Central memory CD8-positive, alpha-beta T cell (primary cell): Measurements from ENCODE around the gene DROSHA.
"Not testable (repeated sequence)": the region's sequence is repeated elsewhere in the genome, so short reads cannot be mapped to it uniquely, and the experiment has no call there.

Experiments used
- ATAC-seq: fragments of 150-1000 bp; cut with Tn5 transposase; replicated peaks from 2 replicates; pipeline ENCODE4 v1.10.0; 2022; ENCODE audit warnings: mild to moderate bottlenecking, moderate FRiP score, moderate number of reproducible peaks; ENCODE audit not compliant: poor library complexity, severe bottlenecking; ENCODE audit errors: extremely low read depth
- DNase-seq, 2 donors: peaks; one replicate each; pipeline ENCODE4 v3.0.0; 2021; ENCODE audit warnings: low spot score in 2 of 2
- H3K27ac Mint-ChIP-seq: one replicate; pipeline ENCODE4 v1.8.0; 2022; ENCODE audit warnings: low read depth, mild to moderate bottlenecking, moderate library complexity, mixed read lengths
- H3K27me3 Mint-ChIP-seq: one replicate; pipeline ENCODE4 v1.8.0; 2022; ENCODE audit warnings: mixed read lengths
- H3K36me3 Mint-ChIP-seq: one replicate; pipeline ENCODE4 v1.8.0; 2022; ENCODE audit warnings: mild to moderate bottlenecking, moderate library complexity, mixed read lengths; ENCODE audit not compliant: insufficient read depth
- H3K4me1 Mint-ChIP-seq: one replicate; pipeline ENCODE4 v1.8.0; 2022; ENCODE audit warnings: mixed read lengths
- H3K4me3 Mint-ChIP-seq: one replicate; pipeline ENCODE4 v1.8.0; 2022; ENCODE audit warnings: mild to moderate bottlenecking, moderate library complexity, mixed read lengths
- H3K9me3 Mint-ChIP-seq: one replicate; pipeline ENCODE4 v1.8.0; 2022; ENCODE audit warnings: mixed read lengths

Gene DROSHA

GRCh38 chr5:31396611-31397295 is 135.1 kb downstream of the DROSHA start:
- no peak overlapping the region for H3K27ac Mint-ChIP-seq
- H3K36me3 Mint-ChIP-seq, result peaks cover 3% of the 10 kb centered on the region
- H3K27me3 Mint-ChIP-seq, result no peaks in the 10 kb centered on the region
- H3K9me3 Mint-ChIP-seq, result no peaks in the 10 kb centered on the region
- no peak overlapping the region for H3K4me3 Mint-ChIP-seq
- ATAC-seq, result no peak
- no peak for DNase-seq
- H3K4me1 Mint-ChIP-seq, result no peaks in the 10 kb centered on the region

- not testable (repeated sequence) for H3K27ac Mint-ChIP-seq, H3K4me1 Mint-ChIP-seq, DNase-seq, ATAC-seq, H3K27me3 Mint-ChIP-seq, H3K9me3 Mint-ChIP-seq, H3K4me3 Mint-ChIP-seq, H3K36me3 Mint-ChIP-seq
Observed at GRCh38 chr5:31395450-31396045, 136.3 kb downstream of the DROSHA start.

GRCh38 chr5:31393126-31393525 is 138.8 kb downstream of the DROSHA start:
- DNase-seq, result no peak
- no peaks in the 10 kb centered on the region for H3K27me3 Mint-ChIP-seq
- peaks cover 11% of the 10 kb centered on the region for H3K9me3 Mint-ChIP-seq
- no peaks in the 10 kb centered on the region for H3K4me1 Mint-ChIP-seq
- no peak overlapping the region for H3K27ac Mint-ChIP-seq
- no peak overlapping the region for H3K4me3 Mint-ChIP-seq
- no peaks in the 10 kb centered on the region for H3K36me3 Mint-ChIP-seq
- no peak for ATAC-seq

- H3K9me3 Mint-ChIP-seq, result peaks cover 17% of the 10 kb centered on the region
- H3K36me3 Mint-ChIP-seq, result no peaks in the 10 kb centered on the region
- no peak overlapping the region for H3K27ac Mint-ChIP-seq
- no peak overlapping the region for H3K4me3 Mint-ChIP-seq
- H3K4me1 Mint-ChIP-seq, result no peaks in the 10 kb centered on the region
- no peaks in the 10 kb centered on the region for H3K27me3 Mint-ChIP-seq
- no peak for ATAC-seq
- no peak for DNase-seq
Observed at GRCh38 chr5:31392061-31392460, 139.8 kb downstream of the DROSHA start.

GRCh38 chr5:31390256-31390655 is 141.6 kb downstream of the DROSHA start:
- no peak overlapping the region for H3K4me3 Mint-ChIP-seq
- ATAC-seq, result no peak
- no peaks in the 10 kb centered on the region for H3K4me1 Mint-ChIP-seq
- H3K27me3 Mint-ChIP-seq, result peaks cover 9% of the 10 kb centered on the region
- no peak overlapping the region for H3K27ac Mint-ChIP-seq
- DNase-seq, result no peak
- H3K9me3 Mint-ChIP-seq, result peaks cover 17% of the 10 kb centered on the region
- H3K36me3 Mint-ChIP-seq, result no peaks in the 10 kb centered on the region

- ATAC-seq (no peak), DNase-seq (no peak)
- H3K27me3 Mint-ChIP-seq, result peaks cover 50% of the 10 kb centered on the region
- H3K9me3 Mint-ChIP-seq, result peaks cover 17% of the 10 kb centered on the region
- no peak overlapping the region for H3K4me3 Mint-ChIP-seq
- no peaks in the 10 kb centered on the region for H3K36me3 Mint-ChIP-seq
- no peak overlapping the region for H3K27ac Mint-ChIP-seq
- H3K4me1 Mint-ChIP-seq, result no peaks in the 10 kb centered on the region
Observed at GRCh38 chr5:31385774-31386537, 145.9 kb downstream of the DROSHA start.

- ATAC-seq (no peak), DNase-seq (no peak)
- H3K27ac Mint-ChIP-seq, result no peak overlapping the region
- H3K4me1 Mint-ChIP-seq, result no peaks in the 10 kb centered on the region
- H3K4me3 Mint-ChIP-seq, result no peak overlapping the region
- H3K9me3 Mint-ChIP-seq, result peaks cover 11% of the 10 kb centered on the region
- no peaks in the 10 kb centered on the region for H3K36me3 Mint-ChIP-seq
- peaks cover 50% of the 10 kb centered on the region for H3K27me3 Mint-ChIP-seq
Observed at GRCh38 chr5:31383734-31384133, 148.2 kb downstream of the DROSHA start.

- no peaks in the 10 kb centered on the region for H3K4me1 Mint-ChIP-seq
- no peaks in the 10 kb centered on the region for H3K9me3 Mint-ChIP-seq
- H3K27ac Mint-ChIP-seq, result no peak overlapping the region
- no peak overlapping the region for H3K4me3 Mint-ChIP-seq
- H3K27me3 Mint-ChIP-seq, result peaks cover 50% of the 10 kb centered on the region
- ATAC-seq, result no peak
- DNase-seq, result no peak
- no peaks in the 10 kb centered on the region for H3K36me3 Mint-ChIP-seq
Observed at GRCh38 chr5:31382051-31382878, 149.6 kb downstream of the DROSHA start.

GRCh38 chr5:31381299-31381698 is 150.6 kb downstream of the DROSHA start:
- H3K27me3 Mint-ChIP-seq, result peaks cover 50% of the 10 kb centered on the region
- H3K4me3 Mint-ChIP-seq, result no peak overlapping the region
- no peaks in the 10 kb centered on the region for H3K36me3 Mint-ChIP-seq
- H3K9me3 Mint-ChIP-seq, result no peaks in the 10 kb centered on the region
- DNase-seq (no peak), ATAC-seq (no peak)
- H3K27ac Mint-ChIP-seq, result no peak overlapping the region
- no peaks in the 10 kb centered on the region for H3K4me1 Mint-ChIP-seq

- peaks cover 38% of the 10 kb centered on the region for H3K27me3 Mint-ChIP-seq
- no peak overlapping the region for H3K27ac Mint-ChIP-seq
- DNase-seq, result no peak
- ATAC-seq, result no peak
- H3K4me1 Mint-ChIP-seq, result no peaks in the 10 kb centered on the region
- H3K4me3 Mint-ChIP-seq, result no peak overlapping the region
- H3K9me3 Mint-ChIP-seq, result no peaks in the 10 kb centered on the region
- no peaks in the 10 kb centered on the region for H3K36me3 Mint-ChIP-seq
Observed at GRCh38 chr5:31380049-31380448, 151.8 kb downstream of the DROSHA start.

- ATAC-seq (no peak), DNase-seq (no peak)
- H3K27me3 Mint-ChIP-seq, result peaks cover 29% of the 10 kb centered on the region
- no peaks in the 10 kb centered on the region for H3K36me3 Mint-ChIP-seq
- no peak overlapping the region for H3K4me3 Mint-ChIP-seq
- no peak overlapping the region for H3K27ac Mint-ChIP-seq
- no peaks in the 10 kb centered on the region for H3K4me1 Mint-ChIP-seq
- no peaks in the 10 kb centered on the region for H3K9me3 Mint-ChIP-seq
Observed at GRCh38 chr5:31378838-31379237, 153.1 kb downstream of the DROSHA start.

GRCh38 chr5:31378136-31378535 is 153.8 kb downstream of the DROSHA start:
- Mint-ChIP-seq H3K4me1 (no peaks in the 10 kb centered on the region), H3K36me3 (no peaks in the 10 kb centered on the region), H3K9me3 (no peaks in the 10 kb centered on the region), H3K4me3 (no peak overlapping the region), H3K27ac (no peak overlapping the region), H3K27me3 (peaks cover 22% of the 10 kb centered on the region)
- ATAC-seq (no peak), DNase-seq (no peak)
